ENCODE measurements around the gene IL17F.

DNA sequence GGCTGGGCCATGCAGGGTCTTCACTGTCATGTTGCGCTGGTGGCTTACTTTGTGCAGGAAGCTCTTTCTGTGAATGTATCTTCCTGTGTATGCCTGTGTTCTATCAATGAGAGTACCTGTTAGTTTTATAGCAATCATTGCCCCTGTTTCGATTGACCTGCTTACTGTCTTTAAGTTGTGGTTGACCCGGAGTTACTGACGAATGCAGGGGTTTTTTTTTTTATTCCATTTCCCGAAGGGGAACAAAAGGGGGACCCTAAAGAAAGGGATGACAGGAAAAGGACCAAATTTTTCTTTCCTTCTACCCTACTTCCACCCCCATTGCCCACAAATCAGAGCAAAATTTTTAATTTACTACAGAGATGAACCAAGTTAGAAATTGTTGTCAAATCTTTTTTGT lies at the start of gene IL17F:
- TF ChIP-seq, protein P1, sequence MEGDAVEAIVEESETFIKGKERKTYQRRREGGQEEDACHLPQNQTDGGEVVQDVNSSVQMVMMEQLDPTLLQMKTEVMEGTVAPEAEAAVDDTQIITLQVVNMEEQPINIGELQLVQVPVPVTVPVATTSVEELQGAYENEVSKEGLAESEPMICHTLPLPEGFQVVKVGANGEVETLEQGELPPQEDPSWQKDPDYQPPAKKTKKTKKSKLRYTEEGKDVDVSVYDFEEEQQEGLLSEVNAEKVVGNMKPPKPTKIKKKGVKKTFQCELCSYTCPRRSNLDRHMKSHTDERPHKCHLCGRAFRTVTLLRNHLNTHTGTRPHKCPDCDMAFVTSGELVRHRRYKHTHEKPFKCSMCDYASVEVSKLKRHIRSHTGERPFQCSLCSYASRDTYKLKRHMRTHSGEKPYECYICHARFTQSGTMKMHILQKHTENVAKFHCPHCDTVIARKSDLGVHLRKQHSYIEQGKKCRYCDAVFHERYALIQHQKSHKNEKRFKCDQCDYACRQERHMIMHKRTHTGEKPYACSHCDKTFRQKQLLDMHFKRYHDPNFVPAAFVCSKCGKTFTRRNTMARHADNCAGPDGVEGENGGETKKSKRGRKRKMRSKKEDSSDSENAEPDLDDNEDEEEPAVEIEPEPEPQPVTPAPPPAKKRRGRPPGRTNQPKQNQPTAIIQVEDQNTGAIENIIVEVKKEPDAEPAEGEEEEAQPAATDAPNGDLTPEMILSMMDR (IDR thresholded peaks at IDR 0.05; ENCODE audit: low read depth, low read length): no peak
- no peak for TF ChIP-seq POLR2A (IDR thresholded peaks at IDR 0.05; ENCODE audit: extremely low read depth, insufficient read length)
- no peak for TF ChIP-seq MYC (IDR thresholded peaks at IDR 0.05; ENCODE audit: low read depth, low read length)
